OCI-LY7 (cell line): ENCODE measurements around the gene HDAC4. TPM values are rescaled to one million over a fixed set of nuclear protein-coding genes. Genes with fewer than 3 reads are reported as not detected.

Experiments used
- BruUV-seq: library from RNA; stranded (reverse); fragments of 400-500 nt; replicated peaks from 2 replicates; lab custom pipeline; 2021; lab: Mats Ljungman, UMichigan
- CTCF ChIA-PET: fragments of 300-600 bp; sonication (Branson Sonifier 250); formaldehyde crosslinking; loops from one replicate; lab custom pipeline; 2022; ENCODE audit warnings: antibody characterized with exemption; ENCODE audit not compliant: unreplicated experiment; lab: Charles Lee
- POLR2A ChIA-PET: fragments of 300-600 bp; sonication (Branson Sonifier 250); formaldehyde crosslinking; loops from one replicate; lab custom pipeline; 2022; ENCODE audit warnings: antibody characterized with exemption; lab: Charles Lee
- DNase-seq: peaks from one replicate; pipeline ENCODE4 v3.0.0-alpha.2; 2015; ENCODE audit warnings: low spot score
- H2AFZ ChIP-seq: fragments of 200-600 bp; sonication (generic), shearing (Covaris generic); 2 replicates; pipeline ENCODE4 v1.6.1; 2014; ENCODE audit warnings: mild to moderate bottlenecking, antibody characterized with exemption, low read length, moderate library complexity
- H3K27ac ChIP-seq: fragments of 200-600 bp; sonication (generic); 2 replicates; pipeline ENCODE4 v1.5.1; 2014; ENCODE audit warnings: mixed run types, low read depth, mild to moderate bottlenecking, moderate library complexity, low read length, inconsistent platforms; ENCODE audit not compliant: poor library complexity, severe bottlenecking
- H3K36me3 ChIP-seq: fragments of 200-600 bp; sonication (generic); 2 replicates; pipeline ENCODE4 v1.6.1; 2014; ENCODE audit warnings: mild to moderate bottlenecking, antibody characterized with exemption, low read length, moderate library complexity, mixed read lengths; ENCODE audit not compliant: insufficient read depth
- H3K4me1 ChIP-seq: fragments of 200-600 bp; sonication (generic); 2 replicates; pipeline ENCODE4 v1.5.1; 2014; ENCODE audit warnings: mild to moderate bottlenecking, low read length; ENCODE audit not compliant: insufficient read depth, poor library complexity, severe bottlenecking
- H3K4me2 ChIP-seq: fragments of 200-600 bp; sonication (generic); 2 replicates; pipeline ENCODE4 v1.6.1; 2014; ENCODE audit warnings: mild to moderate bottlenecking, low read length
- H3K4me3 ChIP-seq: fragments of 200-600 bp; sonication (generic); 2 replicates; pipeline ENCODE4 v1.5.1; 2014; ENCODE audit warnings: mild to moderate bottlenecking, low read depth, low read length; ENCODE audit not compliant: poor library complexity, severe bottlenecking
- H3K79me2 ChIP-seq: fragments of 200-600 bp; sonication (generic); 2 replicates; pipeline ENCODE4 v1.6.1; 2016; ENCODE audit warnings: low read depth, mild to moderate bottlenecking, low read length, moderate library complexity, mixed read lengths; ENCODE audit not compliant: insufficient read depth
- H3K9me2 ChIP-seq: fragments of 200-600 bp; sonication (generic); 2 replicates; pipeline ENCODE4 v1.6.1; 2016; ENCODE audit warnings: mild to moderate bottlenecking, low read length, mixed read lengths; ENCODE audit not compliant: insufficient read depth
- H3K9me3 ChIP-seq: fragments of 200-600 bp; sonication (generic); 2 replicates; pipeline ENCODE4 v1.6.1; 2014; ENCODE audit warnings: mild to moderate bottlenecking, mixed run types, low read length, mixed read lengths
- H4K20me1 ChIP-seq: fragments of 200-600 bp; sonication (generic); 2 replicates; pipeline ENCODE4 v1.6.1; 2014; ENCODE audit warnings: mild to moderate bottlenecking, antibody characterized with exemption, low read length, moderate library complexity, mixed read lengths; ENCODE audit not compliant: insufficient read depth
- CTCF ChIP-seq: fragments of 200-600 bp; sonication (generic); conservative IDR thresholded peaks from 2 replicates; pipeline ENCODE4 v1.5.1; 2014; ENCODE audit warnings: mild to moderate bottlenecking, antibody characterized with exemption, low read length, moderate library complexity, mixed read lengths
- EZH2phosphoT487 ChIP-seq: fragments of 200-600 bp; sonication (generic); IDR thresholded peaks from 2 replicates; pipeline ENCODE4 v1.6.1; 2018; ENCODE audit warnings: low read depth, borderline replicate concordance, mild to moderate bottlenecking, mixed run types, antibody characterized with exemption, low read length, moderate library complexity, mixed read lengths
- intact Hi-C: fragments of 100-400 bp; cut with micrococcal nuclease; formaldehyde crosslinking; loops from one replicate; pipeline ENCODE4 v1.10.0; 2022; ENCODE audit not compliant: unreplicated experiment
- total RNA-seq, 2 experiments: library from RNA; depleted of rRNA in 1 of 2; stranded (reverse); fragments of >200 nt in 1 of 2; shearing (Covaris generic) in 1 of 2; gene quantifications; 2 replicates each; pipeline ENCODE4 v1.2.3, GENCODE V29; 2014 to 2022

Gene HDAC4
- total RNA-seq, 2 experiments from 2014 or later, result 10.2 to 20.6 TPM

GRCh38 chr2:239022437-239023260, 378.2 kb downstream of the HDAC4 start:
- Histone ChIP-seq H3K4me3 (no peak overlapping the region), H3K4me2 (no peak overlapping the region), H2AFZ (no peak overlapping the region), H3K79me2 (no peaks in the 10 kb centered on the region), H3K9me3 (no peaks in the 10 kb centered on the region), H3K4me1 (no peaks in the 10 kb centered on the region), H3K36me3 (no peaks in the 10 kb centered on the region), H4K20me1 (no peaks in the 10 kb centered on the region), H3K9me2 (no peaks in the 10 kb centered on the region), H3K27ac (no peak overlapping the region)
- CTCF ChIA-PET, result no interaction called here
- no peak for DNase-seq
- no peak for TF ChIP-seq CTCF
- TF ChIP-seq EZH2phosphoT487, result no peak
- POLR2A ChIA-PET, result no interaction called here
- BruUV-seq, result no TSS peak
- intact Hi-C loops, result no loop called here

- Histone ChIP-seq H3K4me2 (no peak overlapping the region), H3K9me2 (no peaks in the 10 kb centered on the region), H4K20me1 (no peaks in the 10 kb centered on the region), H3K79me2 (no peaks in the 10 kb centered on the region), H3K27ac (no peak overlapping the region), H3K4me1 (no peaks in the 10 kb centered on the region), H3K36me3 (no peaks in the 10 kb centered on the region), H3K4me3 (no peak overlapping the region), H2AFZ (no peak overlapping the region), H3K9me3 (no peaks in the 10 kb centered on the region)
- TF ChIP-seq EZH2phosphoT487 (no peak), CTCF (no peak)
- ChIA-PET CTCF (no interaction called here), POLR2A (no interaction called here)
- intact Hi-C loops, result no loop called here
- no peak for DNase-seq
- no TSS peak for BruUV-seq
Observed at GRCh38 chr2:239021651-239022436, 379.0 kb downstream of the HDAC4 start.

GRCh38 chr2:239021224-239021623, 379.6 kb downstream of the HDAC4 start:
- no peaks in the 10 kb centered on the region for H3K9me3 ChIP-seq
- no peaks in the 10 kb centered on the region for H3K36me3 ChIP-seq
- BruUV-seq, result no TSS peak
- no peak for DNase-seq
- H3K9me2 ChIP-seq, result no peaks in the 10 kb centered on the region
- POLR2A ChIA-PET, result no interaction called here
- H2AFZ ChIP-seq, result no peak overlapping the region
- H3K4me3 ChIP-seq, result no peak overlapping the region
- no peak overlapping the region for H3K27ac ChIP-seq
- intact Hi-C loops, result no loop called here
- H3K79me2 ChIP-seq, result no peaks in the 10 kb centered on the region
- H3K4me1 ChIP-seq, result no peaks in the 10 kb centered on the region
- H4K20me1 ChIP-seq, result no peaks in the 10 kb centered on the region
- H3K4me2 ChIP-seq, result no peak overlapping the region
- CTCF ChIA-PET, result no interaction called here
- TF ChIP-seq EZH2phosphoT487 (no peak), CTCF (no peak)
